Hematopoietic multipotent progenitor cell (in vitro differentiated cells): ENCODE data around the gene MUC12. TPM values are rescaled to one million over a fixed set of nuclear protein-coding genes. Genes with fewer than 3 reads are reported as not detected.
"Not testable (repeated sequence)": the region's sequence is repeated elsewhere in the genome, so short reads cannot be mapped to it uniquely, and the experiment has no call there.

ENCODE experiments used
- DNase-seq, 3 donors: peaks; one replicate each; pipeline ENCODE4 v3.0.0-alpha.2; 2011 to 2015; ENCODE audit warnings: low read depth in 2 of 3, low spot score in 2 of 3
- total RNA-seq: library from RNA; depleted of rRNA; stranded (reverse); fragments of >200 nt; gene quantifications from one replicate; pipeline ENCODE4 v1.2.3, GENCODE V29; 2012

MUC12 gene
- total RNA-seq, 1 donor, result 0.27 TPM

- no peak for DNase-seq
Observed at GRCh38 chr7:100959894-100960293, 9.5 kb upstream of the MUC12 start.

GRCh38 chr7:100962537-100962936 is 6.8 kb upstream of the MUC12 start:
- no peak for DNase-seq

- no peak for DNase-seq
Observed at GRCh38 chr7:100963386-100963785, 6.0 kb upstream of the MUC12 start.

GRCh38 chr7:100963874-100964273 is 5.5 kb upstream of the MUC12 start:
- DNase-seq, result no peak

GRCh38 chr7:100964630-100965029 is 4.7 kb upstream of the MUC12 start:
- DNase-seq, result no peak

GRCh38 chr7:100965045-100965722 is 4.2 kb upstream of the MUC12 start:
- no peak for DNase-seq

GRCh38 chr7:100965723-100966541 is 3.4 kb upstream of the MUC12 start:
- peak; percentile 37 to 79 (median 72) for DNase-seq

- no peak for DNase-seq
Observed at GRCh38 chr7:100966542-100967291, 2.6 kb upstream of the MUC12 start.

- no peak for DNase-seq
Observed at GRCh38 chr7:100967292-100967863, 2.0 kb upstream of the MUC12 start.

GRCh38 chr7:100968031-100968430 is 1.3 kb upstream of the MUC12 start:
- no peak for DNase-seq

GRCh38 chr7:100968650-100969049 is 715 bp upstream of the MUC12 start:
- no peak for DNase-seq

GRCh38 chr7:100971111-100972001 is 2.0 kb downstream of the MUC12 start:
- no peak for DNase-seq

- no peak for DNase-seq
Observed at GRCh38 chr7:100972002-100972347, 2.6 kb downstream of the MUC12 start.

- DNase-seq, result no peak
Observed at GRCh38 chr7:100974021-100974420, 4.7 kb downstream of the MUC12 start.

- no peak for DNase-seq
Observed at GRCh38 chr7:100975371-100975821, 6.0 kb downstream of the MUC12 start.

- no peak for DNase-seq
Observed at GRCh38 chr7:100978300-100978699, 8.9 kb downstream of the MUC12 start.

- DNase-seq, result no peak
Observed at GRCh38 chr7:100983451-100984187, 14.3 kb downstream of the MUC12 start.

GRCh38 chr7:100984241-100984918 is 15.0 kb downstream of the MUC12 start:
- DNase-seq, result not testable (repeated sequence)
